RWPE2 (cell line): Measurements from ENCODE around the gene MYO10.

Source experiments
- ATAC-seq: fragments of 200-7000 bp; cut with Tn5 transposase; 3 replicates; pipeline ENCODE4 v1.9.1; 2021; ENCODE audit warnings: low read depth
- DNase-seq: peaks from one replicate; pipeline ENCODE4 v3.0.0-alpha.2; 2020; ENCODE audit warnings: low spot score
- H3K27ac ChIP-seq: fragments of 450-650 bp; 2 replicates; pipeline ENCODE4 v1.5.1; 2017; ENCODE audit warnings: mild to moderate bottlenecking; ENCODE audit not compliant: poor library complexity, severe bottlenecking
- H3K27me3 ChIP-seq: fragments of 250-450 bp; sonication (Bioruptor Pico); 2 replicates; pipeline ENCODE4 v1.5.1; 2021; ENCODE audit warnings: mild to moderate bottlenecking, moderate library complexity; ENCODE audit not compliant: insufficient read depth, poor library complexity, severe bottlenecking
- H3K36me3 ChIP-seq: fragments of 250-450 bp; sonication (Bioruptor Pico); 2 replicates; pipeline ENCODE4 v1.5.1; 2020; ENCODE audit warnings: low read depth, mild to moderate bottlenecking, moderate library complexity
- H3K4me1 ChIP-seq: fragments of 250-450 bp; sonication (Bioruptor Pico); 2 replicates; pipeline ENCODE4 v1.5.1; 2021; ENCODE audit warnings: mild to moderate bottlenecking, moderate library complexity; ENCODE audit not compliant: insufficient read depth, poor library complexity, severe bottlenecking
- H3K4me3 ChIP-seq: fragments of 250-450 bp; sonication (Bioruptor Pico); 2 replicates; pipeline ENCODE4 v1.5.1; 2021; ENCODE audit warnings: mild to moderate bottlenecking, moderate library complexity; ENCODE audit not compliant: severe bottlenecking
- H3K9me3 ChIP-seq: fragments of 250-450 bp; sonication (Bioruptor Pico); 2 replicates; pipeline ENCODE4 v1.5.1; 2021; ENCODE audit warnings: mild to moderate bottlenecking, moderate library complexity; ENCODE audit not compliant: severe bottlenecking
- CTCF ChIP-seq: fragments of 450-650 bp; IDR thresholded peaks from one replicate; pipeline ENCODE4 v1.5.1; 2017; ENCODE audit warnings: mild to moderate bottlenecking, moderate library complexity; ENCODE audit not compliant: poor library complexity, severe bottlenecking

Gene MYO10

GRCh38 chr5:16774806-16775205, 161.3 kb downstream of the MYO10 start:
- Histone ChIP-seq H3K27me3 (no peaks in the 10 kb centered on the region), H3K4me1 (peaks cover 5% of the 10 kb centered on the region), H3K27ac (no peak overlapping the region), H3K36me3 (peaks cover 84% of the 10 kb centered on the region), H3K4me3 (no peak overlapping the region), H3K9me3 (no peaks in the 10 kb centered on the region)
- no peak for TF ChIP-seq CTCF
- ATAC-seq (no peak), DNase-seq (no peak)

- ATAC-seq (no peak), DNase-seq (no peak)
- no peak for TF ChIP-seq CTCF
- Histone ChIP-seq H3K36me3 (peaks cover 84% of the 10 kb centered on the region), H3K9me3 (no peaks in the 10 kb centered on the region), H3K27ac (no peak overlapping the region), H3K27me3 (no peaks in the 10 kb centered on the region), H3K4me3 (no peak overlapping the region), H3K4me1 (peaks cover 5% of the 10 kb centered on the region)
Observed at GRCh38 chr5:16773991-16774390, 162.1 kb downstream of the MYO10 start.

- H3K27ac ChIP-seq: no peak overlapping the region
- H3K4me1 ChIP-seq: no peaks in the 10 kb centered on the region
- DNase-seq (no peak), ATAC-seq (no peak)
- no peaks in the 10 kb centered on the region for H3K9me3 ChIP-seq
- no peak overlapping the region for H3K4me3 ChIP-seq
- no peak for TF ChIP-seq CTCF
- H3K27me3 ChIP-seq: no peaks in the 10 kb centered on the region
- peaks cover 91% of the 10 kb centered on the region for H3K36me3 ChIP-seq
Observed at GRCh38 chr5:16772556-16772955, 163.5 kb downstream of the MYO10 start.

DNA sequence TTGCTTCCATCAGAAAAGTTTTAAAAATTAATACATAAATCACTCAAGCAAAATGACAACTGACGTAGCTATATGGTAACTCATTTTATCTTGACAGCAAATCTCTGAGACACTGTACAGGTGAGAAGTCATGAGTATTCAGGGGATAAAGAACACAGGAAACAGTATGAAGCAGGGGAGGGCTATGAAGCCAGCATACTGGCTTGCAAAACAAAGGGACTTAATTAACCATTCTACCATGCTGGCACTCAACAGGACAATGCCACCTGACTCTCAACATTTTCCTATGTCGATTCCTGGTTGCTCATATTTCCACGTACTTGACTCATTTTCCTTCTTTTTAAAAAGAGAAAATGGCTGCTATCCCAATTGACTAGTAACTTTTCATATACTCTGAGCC, 167.9 kb downstream of the MYO10 start:
- no peak for DNase-seq
- no peaks in the 10 kb centered on the region for H3K4me1 ChIP-seq
- no peak for TF ChIP-seq CTCF
- H3K27me3 ChIP-seq: no peaks in the 10 kb centered on the region
- H3K36me3 ChIP-seq: peaks cover 89% of the 10 kb centered on the region
- ATAC-seq: no peak
- H3K4me3 ChIP-seq: no peak overlapping the region
- H3K27ac ChIP-seq: no peak overlapping the region
- no peaks in the 10 kb centered on the region for H3K9me3 ChIP-seq

GRCh38 chr5:16763211-16763610, 172.9 kb downstream of the MYO10 start:
- no peak overlapping the region for H3K27ac ChIP-seq
- no peaks in the 10 kb centered on the region for H3K9me3 ChIP-seq
- no peak for ATAC-seq
- no peaks in the 10 kb centered on the region for H3K4me1 ChIP-seq
- H3K36me3 ChIP-seq: peaks cover 95% of the 10 kb centered on the region
- no peaks in the 10 kb centered on the region for H3K27me3 ChIP-seq
- no peak for DNase-seq
- TF ChIP-seq CTCF: no peak
- H3K4me3 ChIP-seq: no peak overlapping the region
